IMR-90 (cell line): ENCODE data around the gene KLC1. TPM values are rescaled to one million over a fixed set of nuclear protein-coding genes. Genes with fewer than 3 reads are reported as not detected.

ENCODE experiments used
- ATAC-seq: fragments of 200-7000 bp; cut with Tn5 transposase; 2 replicates; pipeline ENCODE4 v1.9.1; 2020; ENCODE audit warnings: low read depth, mild to moderate bottlenecking, moderate library complexity
- BruUV-seq: library from RNA; stranded (reverse); fragments of 400-500 nt; replicated peaks from 2 replicates; lab custom pipeline; 2021; lab: Mats Ljungman, UMichigan
- CTCF ChIA-PET: fragments of 300-600 bp; formaldehyde crosslinking; extraction: SDS; loops from one replicate; lab custom pipeline; 2021; ENCODE audit warnings: antibody characterized with exemption; lab: Yijun Ruan, JAX
- POLR2A ChIA-PET: fragments of 300-600 bp; sonication (Branson Sonifier 250); formaldehyde crosslinking; loops from one replicate; lab custom pipeline; 2022; ENCODE audit warnings: antibody characterized with exemption; ENCODE audit not compliant: unreplicated experiment; lab: Charles Lee
- DNase-seq: peaks from one replicate; pipeline ENCODE4 v3.0.0; 2013
- H2AFZ ChIP-seq: replicated peaks from 2 replicates; pipeline ENCODE3; 2013; ENCODE audit warnings: low read length, mild to moderate bottlenecking; ENCODE audit not compliant: poor library complexity
- H2AK5ac ChIP-seq: 2 replicates; pipeline ENCODE4 v1.6.1; 2013; ENCODE audit warnings: low read depth, low read length, inconsistent platforms
- H2AK9ac ChIP-seq: replicated peaks from 2 replicates; pipeline ENCODE3; 2013; ENCODE audit warnings: mild to moderate bottlenecking, low read depth, low read length, moderate library complexity; ENCODE audit not compliant: poor library complexity
- H2BK120ac ChIP-seq: 2 replicates; pipeline ENCODE4 v1.6.1; 2013; ENCODE audit warnings: low read depth, low read length, inconsistent platforms
- H2BK15ac ChIP-seq: 3 replicates; pipeline ENCODE4 v1.6.1; 2013; ENCODE audit warnings: low read depth, low read length, inconsistent platforms
- H2BK20ac ChIP-seq: 2 replicates; pipeline ENCODE4 v1.6.1; 2013; ENCODE audit warnings: low read depth, mild to moderate bottlenecking, inconsistent platforms, low read length, moderate library complexity
- H2BK5ac ChIP-seq: 2 replicates; pipeline ENCODE4 v1.6.1; 2013; ENCODE audit warnings: mild to moderate bottlenecking, low read depth, low read length, inconsistent platforms; ENCODE audit not compliant: poor library complexity, severe bottlenecking
- H3K14ac ChIP-seq: replicated peaks from 2 replicates; pipeline ENCODE4 v1.6.1; 2013; ENCODE audit warnings: low read depth, low read length, inconsistent platforms
- H3K18ac ChIP-seq: 2 replicates; pipeline ENCODE4 v1.6.1; 2013; ENCODE audit warnings: low read depth, low read length, control low read depth
- H3K23ac ChIP-seq: 2 replicates; pipeline ENCODE4 v1.6.1; 2013; ENCODE audit warnings: low read depth, low read length, inconsistent platforms
- H3K27ac ChIP-seq: 2 replicates; pipeline ENCODE4 v1.5.1; 2013; ENCODE audit warnings: mild to moderate bottlenecking, control low read depth, low read length; ENCODE audit not compliant: insufficient read depth
- H3K27me3 ChIP-seq: 2 replicates; pipeline ENCODE4 v1.6.1; 2013; ENCODE audit warnings: low read length; ENCODE audit not compliant: control insufficient read depth, insufficient read depth
- H3K36me3 ChIP-seq: 2 replicates; pipeline ENCODE4 v1.6.1; 2013; ENCODE audit warnings: low read length, mixed read lengths; ENCODE audit not compliant: control insufficient read depth, insufficient read depth
- H3K4ac ChIP-seq: 2 replicates; pipeline ENCODE4 v1.6.1; 2013; ENCODE audit warnings: low read depth, low read length, inconsistent platforms
- H3K4me1 ChIP-seq: 2 replicates; pipeline ENCODE4 v1.6.1; 2013; ENCODE audit warnings: low read length, mixed read lengths; ENCODE audit not compliant: control insufficient read depth, insufficient read depth
- H3K4me2 ChIP-seq: 2 replicates; pipeline ENCODE4 v1.6.1; 2013; ENCODE audit warnings: low read depth, mild to moderate bottlenecking, control low read depth, low read length, moderate library complexity
- H3K4me3 ChIP-seq: 2 replicates; pipeline ENCODE4 v1.5.1; 2013; ENCODE audit warnings: low read depth, mild to moderate bottlenecking, control low read depth, low read length, moderate library complexity; ENCODE audit not compliant: insufficient read depth
- H3K56ac ChIP-seq: 2 replicates; pipeline ENCODE4 v1.6.1; 2013; ENCODE audit warnings: low read length, inconsistent platforms; ENCODE audit not compliant: insufficient read depth; ENCODE audit errors: extremely low read depth
- H3K79me1 ChIP-seq, 2 experiments: 2 replicates each; pipeline ENCODE4 v1.6.1; 2013; ENCODE audit warnings: low read length in 2 of 2, inconsistent platforms in 1 of 2, low read depth in 1 of 2
- H3K9ac ChIP-seq: 2 replicates; pipeline ENCODE4 v1.6.1; 2013; ENCODE audit warnings: low read depth, low read length, control low read depth
- H3K9me1 ChIP-seq: 2 replicates; pipeline ENCODE4 v1.6.1; 2013; ENCODE audit warnings: low read length, inconsistent platforms; ENCODE audit not compliant: insufficient read depth
- H3K9me3 ChIP-seq: 2 replicates; pipeline ENCODE4 v1.6.1; 2013; ENCODE audit warnings: low read length; ENCODE audit not compliant: control insufficient read depth, insufficient read depth
- H4K20me1 ChIP-seq: 2 replicates; pipeline ENCODE4 v1.6.1; 2013; ENCODE audit warnings: low read length, inconsistent platforms; ENCODE audit not compliant: insufficient read depth
- H4K5ac ChIP-seq: 2 replicates; pipeline ENCODE4 v1.6.1; 2013; ENCODE audit warnings: mild to moderate bottlenecking, low read depth, low read length, control low read depth
- H4K8ac ChIP-seq, 2 experiments: 2 replicates each; pipeline ENCODE4 v1.6.1; 2013; ENCODE audit warnings: low read depth in 2 of 2, low read length in 2 of 2, control low read depth in 1 of 2, inconsistent platforms in 1 of 2
- H4K91ac ChIP-seq: 2 replicates; pipeline ENCODE4 v1.6.1; 2013; ENCODE audit warnings: low read depth, low read length, inconsistent platforms; ENCODE audit not compliant: insufficient read depth
- BHLHE40 ChIP-seq: fragments of 150-350 bp; IDR thresholded peaks from 2 replicates; pipeline ENCODE4 v1.6.1; 2016; ENCODE audit warnings: mild to moderate bottlenecking, low read depth, low read length
- CEBPB ChIP-seq: IDR thresholded peaks from 2 replicates; pipeline ENCODE4 v1.6.1; 2012; ENCODE audit warnings: low read depth, low read length, improper control_type of control experiment
- CHD1 ChIP-seq: IDR thresholded peaks from 2 replicates; pipeline ENCODE4 v1.6.1; 2012; ENCODE audit warnings: low read depth, low read length, improper control_type of control experiment
- CTCF ChIP-seq: conservative IDR thresholded peaks from 2 replicates; pipeline ENCODE4 v1.5.1; 2012; ENCODE audit warnings: mild to moderate bottlenecking, low read depth, low read length, improper control_type of control experiment
- ELK1 ChIP-seq: fragments of 150-350 bp; IDR thresholded peaks from 2 replicates; pipeline ENCODE4 v1.6.1; 2016; ENCODE audit warnings: low read depth, mild to moderate bottlenecking, low read length, moderate library complexity, borderline replicate concordance
- MXI1 ChIP-seq: IDR thresholded peaks from 2 replicates; pipeline ENCODE4 v1.6.1; 2012; ENCODE audit warnings: low read depth, mild to moderate bottlenecking, low read length, moderate library complexity, borderline replicate concordance
- POLR2A ChIP-seq: IDR thresholded peaks from 2 replicates; pipeline ENCODE4 v1.6.1; 2012; ENCODE audit warnings: mild to moderate bottlenecking, low read depth, low read length
- RFX5 ChIP-seq: IDR thresholded peaks from 2 replicates; pipeline ENCODE4 v1.8.0; 2012; ENCODE audit warnings: low read depth, mild to moderate bottlenecking, low read length, moderate library complexity
- USF2 ChIP-seq: fragments of 150-350 bp; IDR thresholded peaks from 2 replicates; pipeline ENCODE4 v1.6.1; 2017; ENCODE audit warnings: mild to moderate bottlenecking, antibody characterized with exemption, low read length, low read depth
- WGBS, 2 experiments: methylation state at CpG; one replicate each; pipeline versions ENCODE4 v1.1.5 to v1.1.7; 2013; ENCODE audit warnings: missing lambda C conversion rate in 2 of 2; ENCODE audit not compliant: insufficient read length in 1 of 2; ENCODE audit errors: extremely low coverage in 2 of 2; 5-methylcytosine and 5-hydroxymethylcytosine counted together
- dilution Hi-C: fragments of 300-500 bp; cut with HindIII; formaldehyde crosslinking; loops from one replicate; pipeline ENCODE4 v1.14.3; 2018; ENCODE audit warnings: low sequenced_read_pairs; ENCODE audit not compliant: unreplicated experiment
- in situ Hi-C: fragments of 300-500 bp; cut with MboI; formaldehyde crosslinking; loops from 3 replicates; pipeline ENCODE4 v1.14.3; 2019; ENCODE audit warnings: low sequenced_read_pairs, inconsistent platforms, mixed read lengths
- intact Hi-C: fragments of 100-400 bp; cut with micrococcal nuclease; formaldehyde crosslinking; loops from 2 replicates; pipeline ENCODE4 v1.10.0; 2022
- polyA plus RNA-seq, 3 experiments: library from polyadenylated mRNA; depleted of rRNA; stranded (reverse); fragments of >200 nt; gene quantifications; 2 replicates each; pipeline ENCODE4 v1.2.3, GENCODE V29; 2012; ENCODE audit warnings: low replicate concordance in 1 of 3
- total RNA-seq: library from RNA; depleted of rRNA; stranded (reverse); fragments of >200 nt; gene quantifications from 2 replicates; pipeline ENCODE4 v1.2.3, GENCODE V29; 2012

The KLC1 gene
- total and polyA plus RNA-seq, 2 of the 4 experiments (the other 2 are of a cell fraction), result 101 to 157 TPM

GRCh38 chr14:103740991-103741689 lies 112.1 kb downstream of the KLC1 start (continued):
- no peak for TF ChIP-seq CEBPB

GRCh38 chr14:103741876-103742275 lies 112.9 kb downstream of the KLC1 start:
- peaks cover 7% of the 10 kb centered on the region; the same call in 1 of the 2 replicates for H3K9me1 ChIP-seq
- intact Hi-C loops (no loop called here), in situ Hi-C loops (no loop called here), dilution Hi-C loops (no loop called here)
- H4K91ac ChIP-seq, result no peak overlapping the region
- H3K27me3 ChIP-seq, result no peaks in the 10 kb centered on the region
- H3K36me3 ChIP-seq, result no peaks in the 10 kb centered on the region
- no peak overlapping the region for H2AFZ ChIP-seq
- peaks cover 2% of the 10 kb centered on the region; the same call in 1 of the 2 replicates for H3K4me1 ChIP-seq
- ChIA-PET CTCF (interaction anchor here (0.5 kb wide), 1 partner anchor 175 kb away, joined by 3 read pairs; no protein-coding TSS in a partner anchor), POLR2A (no interaction called here)
- no peak overlapping the region for H3K23ac ChIP-seq
- BruUV-seq, result no TSS peak
- H3K9ac ChIP-seq, result no peak overlapping the region
- no peak overlapping the region for H4K8ac ChIP-seq
- H3K27ac ChIP-seq, result no peak overlapping the region
- H2AK5ac ChIP-seq, result no peak overlapping the region
- 0 out of 4 replicates have a peak, but pooled peaks cover 0 to 2% of the 10 kb centered on the region in 2 experiments for H3K79me1 ChIP-seq
- no peaks in the 10 kb centered on the region for H3K9me3 ChIP-seq
- H4K5ac ChIP-seq, result no peak overlapping the region
- no peak overlapping the region for H2BK120ac ChIP-seq
- H3K4ac ChIP-seq, result no peak overlapping the region
- no peak overlapping the region for H3K18ac ChIP-seq
- 91% methylated on average over 6 of the region's 9 CpGs; no CpG with 5 or more reads in 1 of the 2 experiments for WGBS, 2 experiments
- no peaks in the 10 kb centered on the region for H4K20me1 ChIP-seq
- H2BK5ac ChIP-seq, result no peak overlapping the region
- no peak overlapping the region for H3K56ac ChIP-seq
- no peak overlapping the region; the same call in 1 of the 2 replicates for H3K14ac ChIP-seq
- TF ChIP-seq MXI1, result no peak
- TF ChIP-seq CHD1, result no peak
- TF ChIP-seq BHLHE40, result no peak
- TF ChIP-seq ELK1, result no peak
- no peak for TF ChIP-seq POLR2A
- no peak for TF ChIP-seq CTCF
- TF ChIP-seq USF2, result no peak
- no peak for TF ChIP-seq RFX5
- DNase-seq, result no peak
- H2BK20ac ChIP-seq, result no peak overlapping the region
- no peak overlapping the region for H2AK9ac ChIP-seq
- ATAC-seq, result no peak
- no peak overlapping the region for H2BK15ac ChIP-seq
- H3K4me3 ChIP-seq, result no peak overlapping the region
- H3K4me2 ChIP-seq, result no peak overlapping the region
